GM23338 (cell line): Measurements from ENCODE around the gene OR1J2. TPM values are rescaled to one million over a fixed set of nuclear protein-coding genes. Genes with fewer than 3 reads are reported as not detected.

ENCODE experiments used
- ATAC-seq: fragments of 200-7000 bp; cut with Tn5 transposase; 3 replicates; pipeline ENCODE4 v1.9.1; 2020
- DNase-seq: peaks from one replicate; pipeline ENCODE4 v3.0.0-alpha.2; 2015; ENCODE audit warnings: low spot score
- H2AFZ ChIP-seq: fragments of 200-600 bp; sonication (generic); 2 replicates; pipeline ENCODE4 v1.8.0; 2016; ENCODE audit warnings: antibody characterized with exemption, mild to moderate bottlenecking, moderate library complexity
- H3F3A ChIP-seq: fragments of 200-600 bp; sonication (generic); replicated peaks from 2 replicates; pipeline ENCODE4 v1.8.0; 2017; ENCODE audit warnings: antibody characterized with exemption, mixed run types, low read depth
- H3K27ac ChIP-seq: fragments of 200-600 bp; sonication (generic); 2 replicates; pipeline ENCODE4 v1.6.1; 2016; ENCODE audit warnings: low read depth
- H3K27me3 ChIP-seq: fragments of 200-600 bp; sonication (generic); 2 replicates; pipeline ENCODE4 v1.8.0; 2016; ENCODE audit warnings: mild to moderate bottlenecking, mixed run types, moderate library complexity; ENCODE audit not compliant: insufficient read depth
- H3K36me3 ChIP-seq: fragments of 200-600 bp; sonication (generic); 2 replicates; pipeline ENCODE4 v1.8.0; 2016; ENCODE audit warnings: mild to moderate bottlenecking; ENCODE audit not compliant: insufficient read depth
- H3K4me1 ChIP-seq: fragments of 200-600 bp; sonication (generic); 2 replicates; pipeline ENCODE4 v1.8.0; 2016; ENCODE audit warnings: mild to moderate bottlenecking, moderate library complexity; ENCODE audit not compliant: insufficient read depth
- H3K4me2 ChIP-seq: fragments of 200-600 bp; sonication (generic); 2 replicates; pipeline ENCODE4 v1.7.1; 2017; ENCODE audit warnings: mixed run types
- H3K4me3 ChIP-seq: fragments of 200-600 bp; sonication (generic); 2 replicates; pipeline ENCODE4 v1.6.1; 2016; ENCODE audit warnings: mixed run types
- H3K79me2 ChIP-seq: fragments of 200-600 bp; sonication (generic); replicated peaks from 2 replicates; pipeline ENCODE4 v1.8.0; 2017; ENCODE audit warnings: mild to moderate bottlenecking; ENCODE audit not compliant: insufficient read depth
- H3K9me2 ChIP-seq: fragments of 200-600 bp; sonication (generic); 2 replicates; pipeline ENCODE4 v1.8.0; 2017; ENCODE audit not compliant: insufficient read depth
- H4K20me1 ChIP-seq: fragments of 200-600 bp; sonication (generic); replicated peaks from 2 replicates; pipeline ENCODE4 v1.8.0; 2017; ENCODE audit warnings: mild to moderate bottlenecking; ENCODE audit not compliant: insufficient read depth
- H3K27ac Mint-ChIP-seq: 2 replicates; pipeline ENCODE4 v1.8.0; 2020; ENCODE audit warnings: inconsistent platforms, mild to moderate bottlenecking, moderate library complexity, mixed read lengths
- H3K27me3 Mint-ChIP-seq: 3 replicates; pipeline ENCODE4 v1.8.0; 2022; ENCODE audit warnings: low read depth, mild to moderate bottlenecking, moderate library complexity, mixed read lengths, inconsistent platforms; ENCODE audit not compliant: insufficient read depth, poor library complexity
- H3K36me3 Mint-ChIP-seq: 3 replicates; pipeline ENCODE4 v1.8.0; 2021; ENCODE audit warnings: low read depth, mild to moderate bottlenecking, inconsistent platforms, moderate library complexity, mixed read lengths
- H3K4me1 Mint-ChIP-seq: 3 replicates; pipeline ENCODE4 v1.8.0; 2020; ENCODE audit warnings: mild to moderate bottlenecking, inconsistent platforms, mixed read lengths
- H3K4me3 Mint-ChIP-seq: 3 replicates; pipeline ENCODE4 v1.8.0; 2021; ENCODE audit warnings: moderate library complexity, mild to moderate bottlenecking, inconsistent platforms, mixed read lengths
- H3K9me3 Mint-ChIP-seq: 3 replicates; pipeline ENCODE4 v1.8.0; 2020; ENCODE audit warnings: moderate library complexity, mild to moderate bottlenecking, inconsistent platforms, mixed read lengths
- EZH2phosphoT487 ChIP-seq: fragments of 200-600 bp; sonication (generic); IDR thresholded peaks from one replicate; pipeline ENCODE4 v1.8.1; 2018; ENCODE audit warnings: antibody characterized with exemption; ENCODE audit not compliant: unreplicated experiment
- ZNF114 ChIP-seq: fragments of 250-450 bp; sonication (Bioruptor Pico); IDR thresholded peaks from 2 replicates; pipeline ENCODE4 v1.5.0; 2020; ENCODE audit warnings: mild to moderate bottlenecking, moderate library complexity
- polyA plus RNA-seq: library from polyadenylated mRNA; unstranded; fragments of >200 nt; fragmentation: Nextera tagmentation; extraction: Ambion mirVana; gene quantifications from 2 replicates; pipeline ENCODE4 v1.2.1, GENCODE V29; 2016
- total RNA-seq: library from RNA; depleted of rRNA; stranded (reverse); fragments of >200 nt; shearing (Covaris generic); gene quantifications from 2 replicates; pipeline ENCODE4 v1.2.3, GENCODE V29; 2014
- TF ChIP-seq, protein P1 (sequence below): fragments of 250-450 bp; sonication (Bioruptor Pico); IDR thresholded peaks from 2 replicates; pipeline ENCODE4 v1.5.0; 2020; ENCODE audit warnings: mild to moderate bottlenecking, moderate library complexity
- TF ChIP-seq, protein P2 (sequence below): IDR thresholded peaks from 2 replicates; pipeline ENCODE4 v1.6.1; 2016; ENCODE audit warnings: antibody characterized with exemption

The OR1J2 gene
- total and polyA plus RNA-seq, 2 experiments from 2014 or later: not detected

DNA sequence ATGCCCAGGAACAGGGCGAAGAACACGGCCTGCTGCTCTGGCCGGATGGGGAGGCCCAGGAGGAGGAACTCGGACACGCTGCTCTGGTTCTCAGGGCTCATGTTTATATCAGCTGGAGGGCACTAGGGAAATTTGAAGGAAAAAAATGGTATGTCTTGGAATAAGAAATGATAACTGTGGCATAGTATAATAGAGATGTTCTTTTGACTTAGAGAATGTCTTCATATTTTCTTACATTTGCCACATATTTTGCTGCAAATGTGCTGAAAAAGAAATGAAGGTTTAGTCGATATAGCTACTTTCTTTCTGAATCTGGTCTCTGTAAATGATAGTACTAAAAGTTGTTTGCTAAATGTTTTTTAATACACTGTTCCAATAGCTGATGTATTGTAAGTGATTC lies 32.8 kb upstream of the OR1J2 start, which contains the start of gene OR1J1 (continued):
- TF ChIP-seq, protein P1, sequence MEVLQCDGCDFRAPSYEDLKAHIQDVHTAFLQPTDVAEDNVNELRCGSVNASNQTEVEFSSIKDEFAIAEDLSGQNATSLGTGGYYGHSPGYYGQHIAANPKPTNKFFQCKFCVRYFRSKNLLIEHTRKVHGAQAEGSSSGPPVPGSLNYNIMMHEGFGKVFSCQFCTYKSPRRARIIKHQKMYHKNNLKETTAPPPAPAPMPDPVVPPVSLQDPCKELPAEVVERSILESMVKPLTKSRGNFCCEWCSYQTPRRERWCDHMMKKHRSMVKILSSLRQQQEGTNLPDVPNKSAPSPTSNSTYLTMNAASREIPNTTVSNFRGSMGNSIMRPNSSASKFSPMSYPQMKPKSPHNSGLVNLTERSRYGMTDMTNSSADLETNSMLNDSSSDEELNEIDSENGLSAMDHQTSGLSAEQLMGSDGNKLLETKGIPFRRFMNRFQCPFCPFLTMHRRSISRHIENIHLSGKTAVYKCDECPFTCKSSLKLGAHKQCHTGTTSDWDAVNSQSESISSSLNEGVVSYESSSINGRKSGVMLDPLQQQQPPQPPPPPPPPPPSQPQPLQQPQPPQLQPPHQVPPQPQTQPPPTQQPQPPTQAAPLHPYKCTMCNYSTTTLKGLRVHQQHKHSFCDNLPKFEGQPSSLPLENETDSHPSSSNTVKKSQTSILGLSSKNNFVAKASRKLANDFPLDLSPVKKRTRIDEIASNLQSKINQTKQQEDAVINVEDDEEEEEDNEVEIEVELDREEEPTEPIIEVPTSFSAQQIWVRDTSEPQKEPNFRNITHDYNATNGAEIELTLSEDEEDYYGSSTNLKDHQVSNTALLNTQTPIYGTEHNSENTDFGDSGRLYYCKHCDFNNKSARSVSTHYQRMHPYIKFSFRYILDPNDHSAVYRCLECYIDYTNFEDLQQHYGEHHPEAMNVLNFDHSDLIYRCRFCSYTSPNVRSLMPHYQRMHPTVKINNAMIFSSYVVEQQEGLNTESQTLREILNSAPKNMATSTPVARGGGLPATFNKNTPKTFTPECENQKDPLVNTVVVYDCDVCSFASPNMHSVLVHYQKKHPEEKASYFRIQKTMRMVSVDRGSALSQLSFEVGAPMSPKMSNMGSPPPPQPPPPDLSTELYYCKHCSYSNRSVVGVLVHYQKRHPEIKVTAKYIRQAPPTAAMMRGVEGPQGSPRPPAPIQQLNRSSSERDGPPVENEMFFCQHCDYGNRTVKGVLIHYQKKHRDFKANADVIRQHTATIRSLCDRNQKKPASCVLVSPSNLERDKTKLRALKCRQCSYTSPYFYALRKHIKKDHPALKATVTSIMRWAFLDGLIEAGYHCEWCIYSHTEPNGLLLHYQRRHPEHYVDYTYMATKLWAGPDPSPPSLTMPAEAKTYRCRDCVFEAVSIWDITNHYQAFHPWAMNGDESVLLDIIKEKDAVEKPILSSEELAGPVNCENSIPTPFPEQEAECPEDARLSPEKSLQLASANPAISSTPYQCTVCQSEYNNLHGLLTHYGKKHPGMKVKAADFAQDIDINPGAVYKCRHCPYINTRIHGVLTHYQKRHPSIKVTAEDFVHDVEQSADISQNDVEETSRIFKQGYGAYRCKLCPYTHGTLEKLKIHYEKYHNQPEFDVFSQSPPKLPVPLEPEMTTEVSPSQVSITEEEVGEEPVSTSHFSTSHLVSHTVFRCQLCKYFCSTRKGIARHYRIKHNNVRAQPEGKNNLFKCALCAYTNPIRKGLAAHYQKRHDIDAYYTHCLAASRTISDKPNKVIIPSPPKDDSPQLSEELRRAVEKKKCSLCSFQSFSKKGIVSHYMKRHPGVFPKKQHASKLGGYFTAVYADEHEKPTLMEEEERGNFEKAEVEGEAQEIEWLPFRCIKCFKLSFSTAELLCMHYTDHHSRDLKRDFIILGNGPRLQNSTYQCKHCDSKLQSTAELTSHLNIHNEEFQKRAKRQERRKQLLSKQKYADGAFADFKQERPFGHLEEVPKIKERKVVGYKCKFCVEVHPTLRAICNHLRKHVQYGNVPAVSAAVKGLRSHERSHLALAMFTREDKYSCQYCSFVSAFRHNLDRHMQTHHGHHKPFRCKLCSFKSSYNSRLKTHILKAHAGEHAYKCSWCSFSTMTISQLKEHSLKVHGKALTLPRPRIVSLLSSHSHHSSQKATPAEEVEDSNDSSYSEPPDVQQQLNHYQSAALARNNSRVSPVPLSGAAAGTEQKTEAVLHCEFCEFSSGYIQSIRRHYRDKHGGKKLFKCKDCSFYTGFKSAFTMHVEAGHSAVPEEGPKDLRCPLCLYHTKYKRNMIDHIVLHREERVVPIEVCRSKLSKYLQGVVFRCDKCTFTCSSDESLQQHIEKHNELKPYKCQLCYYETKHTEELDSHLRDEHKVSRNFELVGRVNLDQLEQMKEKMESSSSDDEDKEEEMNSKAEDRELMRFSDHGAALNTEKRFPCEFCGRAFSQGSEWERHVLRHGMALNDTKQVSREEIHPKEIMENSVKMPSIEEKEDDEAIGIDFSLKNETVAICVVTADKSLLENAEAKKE (CRISPR knock-in tag): no peak
- TF ChIP-seq, protein P2, sequence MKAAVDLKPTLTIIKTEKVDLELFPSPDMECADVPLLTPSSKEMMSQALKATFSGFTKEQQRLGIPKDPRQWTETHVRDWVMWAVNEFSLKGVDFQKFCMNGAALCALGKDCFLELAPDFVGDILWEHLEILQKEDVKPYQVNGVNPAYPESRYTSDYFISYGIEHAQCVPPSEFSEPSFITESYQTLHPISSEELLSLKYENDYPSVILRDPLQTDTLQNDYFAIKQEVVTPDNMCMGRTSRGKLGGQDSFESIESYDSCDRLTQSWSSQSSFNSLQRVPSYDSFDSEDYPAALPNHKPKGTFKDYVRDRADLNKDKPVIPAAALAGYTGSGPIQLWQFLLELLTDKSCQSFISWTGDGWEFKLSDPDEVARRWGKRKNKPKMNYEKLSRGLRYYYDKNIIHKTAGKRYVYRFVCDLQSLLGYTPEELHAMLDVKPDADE: no peak
- no peak for TF ChIP-seq EZH2phosphoT487

DNA sequence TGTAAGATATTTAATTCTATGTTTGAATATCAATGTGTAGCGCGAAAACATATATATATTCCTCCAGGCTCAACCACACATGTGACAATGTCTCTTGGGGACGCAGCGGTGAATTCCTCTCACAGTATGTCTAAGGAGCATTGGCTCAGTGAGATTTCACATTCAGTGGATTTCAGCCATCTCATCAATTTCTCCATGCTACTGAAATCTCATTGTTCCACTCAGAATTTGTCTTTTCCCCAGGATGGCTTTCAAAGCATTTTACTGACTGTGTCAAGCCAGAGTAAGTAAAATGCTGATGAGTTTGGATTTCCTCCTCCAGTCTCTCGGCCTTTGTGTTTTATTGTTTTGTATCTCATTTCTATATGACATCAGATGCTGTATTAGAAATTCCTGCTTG lies 31.5 kb upstream of the OR1J2 start:
- Histone ChIP-seq H3K4me1 (no peaks in the 10 kb centered on the region), H3K4me3 (no peak overlapping the region), H3K79me2 (no peaks in the 10 kb centered on the region), H3K27me3 (no peaks in the 10 kb centered on the region), H3F3A (no peaks in the 10 kb centered on the region), H4K20me1 (no peaks in the 10 kb centered on the region), H3K9me2 (no peaks in the 10 kb centered on the region), H2AFZ (no peak overlapping the region), H3K27ac (no peak overlapping the region), H3K4me2 (no peak overlapping the region), H3K36me3 (no peaks in the 10 kb centered on the region)
- Mint-ChIP-seq H3K27ac (no peak overlapping the region), H3K9me3 (peaks cover 83% of the 10 kb centered on the region), H3K4me1 (no peaks in the 10 kb centered on the region), H3K4me3 (no peak overlapping the region), H3K36me3 (no peaks in the 10 kb centered on the region; the same call in 2 of the 3 replicates), H3K27me3 (peaks cover 6% of the 10 kb centered on the region)
- DNase-seq: no peak
- ATAC-seq: no peak
- TF ChIP-seq, protein P1 (CRISPR knock-in tag): no peak
- no peak for TF ChIP-seq ZNF114 (CRISPR knock-in tag)
